Osteoblast (primary cell): ENCODE results near the gene MACROD2. TPM values are rescaled to one million over a fixed set of nuclear protein-coding genes. Genes with fewer than 3 reads are reported as not detected.

Experiments used
- DNase-seq: peaks from one replicate; pipeline ENCODE4 v3.0.0; 2011; ENCODE audit warnings: low spot score, mixed read lengths; ENCODE audit not compliant: insufficient read length; ENCODE audit errors: missing footprints
- H2AFZ ChIP-seq: 2 replicates; pipeline ENCODE4 v1.6.0; 2011; ENCODE audit warnings: mild to moderate bottlenecking, low read length
- H3K27ac ChIP-seq: 2 replicates; pipeline ENCODE4 v1.5.1; 2011; ENCODE audit warnings: mild to moderate bottlenecking, low read depth, low read length, moderate library complexity
- H3K27me3 ChIP-seq: 2 replicates; pipeline ENCODE4 v1.6.0; 2012; ENCODE audit warnings: mild to moderate bottlenecking, control low read depth, inconsistent platforms, low read length, moderate library complexity; ENCODE audit not compliant: insufficient read depth
- H3K36me3 ChIP-seq: 2 replicates; pipeline ENCODE4 v1.5.1; 2011; ENCODE audit warnings: mild to moderate bottlenecking, low read length, control low read depth, moderate library complexity; ENCODE audit not compliant: insufficient read depth
- H3K4me1 ChIP-seq: 2 replicates; pipeline ENCODE4 v1.5.1; 2011; ENCODE audit warnings: mild to moderate bottlenecking, low read length, control low read depth, moderate library complexity; ENCODE audit not compliant: insufficient read depth
- H3K4me2 ChIP-seq: 2 replicates; pipeline ENCODE4 v1.6.0; 2011; ENCODE audit warnings: mild to moderate bottlenecking, low read length; ENCODE audit not compliant: insufficient read depth
- H3K4me3 ChIP-seq: fragments of 200-600 bp; sonication (generic); 3 replicates; pipeline ENCODE4 v1.5.1; 2012; ENCODE audit warnings: mild to moderate bottlenecking, low read length, inconsistent platforms; ENCODE audit not compliant: insufficient read depth
- H3K79me2 ChIP-seq: 2 replicates; pipeline ENCODE4 v1.6.0; 2012; ENCODE audit warnings: mild to moderate bottlenecking, low read length, control low read depth, inconsistent platforms; ENCODE audit not compliant: insufficient read depth
- H3K9me3 ChIP-seq: 2 replicates; pipeline ENCODE4 v1.5.1; 2011; ENCODE audit warnings: low read depth, low read length, control low read depth
- H4K20me1 ChIP-seq: 2 replicates; pipeline ENCODE4 v1.6.0; 2012; ENCODE audit warnings: mild to moderate bottlenecking, low read length, control low read depth; ENCODE audit not compliant: insufficient read depth
- total RNA-seq: library from RNA; depleted of rRNA; stranded (reverse); fragments of >200 nt; gene quantifications from 2 replicates; pipeline ENCODE4 v1.2.3, GENCODE V29; 2012
- TF ChIP-seq, protein P1 (sequence below): IDR thresholded peaks from 2 replicates; pipeline ENCODE4 v1.5.1; 2011; ENCODE audit warnings: mild to moderate bottlenecking, low read depth, low read length, moderate library complexity; ENCODE audit errors: extremely low read depth

MACROD2 gene
- total RNA-seq, 1 donor = 4.0 TPM

GRCh38 chr20:16052456-16052855 is 2057.1 kb downstream of the MACROD2 start:
- no peak overlapping the region for H3K4me2 ChIP-seq
- no peak for DNase-seq
- no peaks in the 10 kb centered on the region for H3K9me3 ChIP-seq
- no peak overlapping the region for H3K27ac ChIP-seq
- H3K4me3 ChIP-seq = no peak overlapping the region
- H3K27me3 ChIP-seq = no peaks in the 10 kb centered on the region
- no peaks in the 10 kb centered on the region for H3K36me3 ChIP-seq
- H3K79me2 ChIP-seq = no peaks in the 10 kb centered on the region
- H3K4me1 ChIP-seq = no peaks in the 10 kb centered on the region
- no peak overlapping the region for H2AFZ ChIP-seq
- TF ChIP-seq, protein P1, sequence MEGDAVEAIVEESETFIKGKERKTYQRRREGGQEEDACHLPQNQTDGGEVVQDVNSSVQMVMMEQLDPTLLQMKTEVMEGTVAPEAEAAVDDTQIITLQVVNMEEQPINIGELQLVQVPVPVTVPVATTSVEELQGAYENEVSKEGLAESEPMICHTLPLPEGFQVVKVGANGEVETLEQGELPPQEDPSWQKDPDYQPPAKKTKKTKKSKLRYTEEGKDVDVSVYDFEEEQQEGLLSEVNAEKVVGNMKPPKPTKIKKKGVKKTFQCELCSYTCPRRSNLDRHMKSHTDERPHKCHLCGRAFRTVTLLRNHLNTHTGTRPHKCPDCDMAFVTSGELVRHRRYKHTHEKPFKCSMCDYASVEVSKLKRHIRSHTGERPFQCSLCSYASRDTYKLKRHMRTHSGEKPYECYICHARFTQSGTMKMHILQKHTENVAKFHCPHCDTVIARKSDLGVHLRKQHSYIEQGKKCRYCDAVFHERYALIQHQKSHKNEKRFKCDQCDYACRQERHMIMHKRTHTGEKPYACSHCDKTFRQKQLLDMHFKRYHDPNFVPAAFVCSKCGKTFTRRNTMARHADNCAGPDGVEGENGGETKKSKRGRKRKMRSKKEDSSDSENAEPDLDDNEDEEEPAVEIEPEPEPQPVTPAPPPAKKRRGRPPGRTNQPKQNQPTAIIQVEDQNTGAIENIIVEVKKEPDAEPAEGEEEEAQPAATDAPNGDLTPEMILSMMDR = no peak
- H4K20me1 ChIP-seq = no peaks in the 10 kb centered on the region

GRCh38 chr20:16054985-16055384 is 2059.7 kb downstream of the MACROD2 start:
- Histone ChIP-seq H3K36me3 (no peaks in the 10 kb centered on the region), H3K27me3 (no peaks in the 10 kb centered on the region), H3K79me2 (no peaks in the 10 kb centered on the region), H4K20me1 (no peaks in the 10 kb centered on the region), H3K4me1 (no peaks in the 10 kb centered on the region), H2AFZ (no peak overlapping the region), H3K4me3 (no peak overlapping the region), H3K9me3 (no peaks in the 10 kb centered on the region), H3K4me2 (no peak overlapping the region), H3K27ac (no peak overlapping the region)
- no peak for DNase-seq
- TF ChIP-seq, protein P1 = no peak

DNA sequence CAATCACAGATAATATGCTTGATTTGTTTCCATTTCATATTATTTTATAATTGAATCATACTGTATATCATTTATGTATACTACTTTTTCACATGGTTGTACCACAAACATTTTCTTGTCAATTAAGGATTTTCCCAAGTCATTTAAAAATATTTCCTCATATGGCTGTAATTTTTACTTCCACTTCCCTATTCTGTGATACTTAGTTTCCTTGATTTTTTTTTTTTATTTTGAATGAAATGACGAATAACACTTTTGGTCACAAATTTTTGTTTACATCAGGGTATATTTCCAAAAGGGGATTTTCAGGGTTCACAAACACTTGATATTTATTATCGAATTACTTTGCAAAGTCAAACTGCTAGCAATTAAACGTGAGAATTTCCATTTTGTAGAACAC is 2062.3 kb downstream of the MACROD2 start:
- Histone ChIP-seq H3K27me3 (no peaks in the 10 kb centered on the region), H4K20me1 (no peaks in the 10 kb centered on the region), H3K4me2 (no peak overlapping the region), H3K4me1 (no peaks in the 10 kb centered on the region), H3K27ac (no peak overlapping the region), H3K9me3 (no peaks in the 10 kb centered on the region), H3K79me2 (no peaks in the 10 kb centered on the region), H3K4me3 (no peak overlapping the region), H3K36me3 (no peaks in the 10 kb centered on the region), H2AFZ (no peak overlapping the region)
- DNase-seq = no peak
- TF ChIP-seq, protein P1 = no peak

DNA sequence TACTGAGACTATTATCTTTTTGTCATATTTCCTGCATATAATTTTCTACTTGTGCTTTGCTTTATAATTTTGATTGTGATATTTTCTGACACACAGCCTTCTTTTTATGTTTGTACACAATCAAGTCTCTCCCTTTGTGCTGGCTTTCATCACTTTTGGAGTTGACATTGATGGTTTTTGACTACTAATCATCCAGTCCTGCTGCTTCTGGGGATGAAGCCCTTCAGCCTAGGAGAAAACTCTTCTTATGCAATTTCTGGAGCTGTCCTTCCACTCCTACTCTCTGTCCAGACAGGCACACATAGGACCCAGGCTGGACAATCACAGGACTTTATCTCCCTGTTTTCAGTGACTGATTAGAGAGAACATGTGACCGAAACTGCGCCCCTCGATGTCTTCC is 2063.0 kb downstream of the MACROD2 start:
- TF ChIP-seq, protein P1 = no peak
- Histone ChIP-seq H3K4me1 (no peaks in the 10 kb centered on the region), H3K4me2 (no peak overlapping the region), H3K27me3 (no peaks in the 10 kb centered on the region), H2AFZ (no peak overlapping the region), H3K79me2 (no peaks in the 10 kb centered on the region), H4K20me1 (no peaks in the 10 kb centered on the region), H3K27ac (no peak overlapping the region), H3K36me3 (no peaks in the 10 kb centered on the region), H3K9me3 (no peaks in the 10 kb centered on the region), H3K4me3 (no peak overlapping the region)
- DNase-seq = no peak
